AG08396 (cell line): ENCODE data around the gene SLC44A1.

Experiments used
- DNase-seq: peaks from one replicate; pipeline ENCODE4 v3.0.0; 2012; ENCODE audit warnings: low spot score, mixed read lengths

Gene SLC44A1

GRCh38 chr9:105273731-105274130 is 29.3 kb downstream of the SLC44A1 start:
- DNase-seq = no peak

- no peak for DNase-seq
These were observed 30.7 kb downstream of the SLC44A1 start for GRCh38 chr9:105275111-105275510.

DNA sequence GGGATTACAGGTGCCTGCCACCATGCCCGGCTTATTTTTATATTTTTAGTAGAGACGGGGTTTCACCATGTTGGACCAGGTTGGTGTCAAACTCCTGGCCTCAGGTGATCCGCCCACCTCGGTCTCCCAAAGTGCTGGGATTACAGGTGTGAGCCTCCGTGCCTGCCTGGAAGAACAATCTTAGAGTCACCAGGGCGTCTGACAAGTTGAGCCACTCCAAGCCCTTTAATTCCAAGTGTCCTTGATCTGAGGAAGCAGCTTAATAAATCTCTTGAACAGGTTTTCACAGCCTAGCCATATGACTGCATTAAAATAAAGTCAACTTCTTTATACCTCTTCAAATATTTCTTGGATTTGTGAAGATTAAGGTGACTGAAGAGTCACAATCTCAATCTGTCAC is 31.5 kb downstream of the SLC44A1 start:
- no peak for DNase-seq

GRCh38 chr9:105278751-105279150 is 34.3 kb downstream of the SLC44A1 start:
- DNase-seq = no peak

GRCh38 chr9:105280691-105281090 is 36.2 kb downstream of the SLC44A1 start:
- no peak for DNase-seq

- no peak for DNase-seq
These were observed 36.8 kb downstream of the SLC44A1 start for GRCh38 chr9:105281272-105281671.

DNA sequence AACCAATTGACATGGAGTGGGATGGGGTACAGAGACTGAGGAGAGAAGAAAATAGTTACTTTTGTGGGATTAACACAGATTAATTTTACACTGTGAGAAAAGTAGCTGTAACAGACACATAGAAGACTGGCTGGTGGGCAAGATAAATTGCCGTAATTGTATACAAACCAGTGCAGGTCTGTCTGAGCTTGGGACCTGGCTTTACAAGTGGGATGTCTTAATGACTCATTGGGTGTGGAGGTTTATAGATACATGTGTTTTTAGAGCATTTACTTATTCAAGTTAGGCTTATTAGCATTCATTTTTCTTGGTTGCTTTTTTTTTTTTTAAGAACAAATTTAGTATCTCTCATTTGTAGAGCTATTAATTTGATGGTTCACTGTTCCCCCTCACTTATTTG is 37.5 kb downstream of the SLC44A1 start:
- DNase-seq = no peak

- DNase-seq = no peak
These were observed 38.6 kb downstream of the SLC44A1 start for GRCh38 chr9:105282870-105283621.

- DNase-seq = no peak
These were observed 39.3 kb downstream of the SLC44A1 start for GRCh38 chr9:105283795-105284194.

- no peak for DNase-seq
These were observed 40.0 kb downstream of the SLC44A1 start for GRCh38 chr9:105284463-105284862.

DNA sequence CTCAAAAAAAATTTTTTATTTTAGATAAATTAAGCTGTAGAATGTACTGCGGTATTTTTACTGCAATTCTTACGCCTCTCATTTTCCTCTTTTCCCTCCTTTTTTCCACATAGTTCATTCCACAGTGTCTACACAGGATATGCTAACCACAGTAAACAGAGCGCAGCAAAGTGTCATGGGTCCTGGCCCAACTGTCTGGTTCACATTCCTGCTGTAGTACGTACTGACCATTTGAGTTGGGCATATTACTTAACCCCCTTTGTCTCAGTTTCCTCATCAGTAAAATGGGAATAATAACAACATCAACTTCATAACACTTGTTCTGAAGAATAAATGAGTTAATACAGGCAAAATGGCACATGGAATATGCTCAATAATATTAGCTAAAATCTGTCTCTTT is 41.6 kb downstream of the SLC44A1 start:
- no peak for DNase-seq

- no peak for DNase-seq
These were observed 44.9 kb downstream of the SLC44A1 start for GRCh38 chr9:105289305-105289704.

- DNase-seq = no peak
These were observed 46.0 kb downstream of the SLC44A1 start for GRCh38 chr9:105290418-105290817.

DNA sequence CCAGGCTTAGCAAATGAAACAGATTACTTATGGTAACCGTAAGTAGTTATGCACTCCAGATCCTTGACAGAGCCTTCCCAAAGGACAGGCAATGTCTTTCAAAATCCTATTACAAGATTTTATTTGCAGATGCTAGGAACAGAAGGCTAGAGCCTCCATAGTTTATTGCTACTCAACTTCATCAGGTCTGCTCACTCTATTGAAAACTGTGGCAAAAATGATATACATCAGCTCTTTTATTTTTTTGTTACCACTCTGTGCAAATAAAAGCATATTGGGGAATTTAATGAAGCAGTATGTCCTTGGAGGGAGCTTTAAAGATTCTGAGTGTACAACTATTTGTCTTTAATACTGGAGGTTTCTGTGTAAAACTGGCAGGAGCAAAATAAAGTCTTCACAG is 46.5 kb downstream of the SLC44A1 start:
- no peak for DNase-seq

GRCh38 chr9:105291422-105291859 is 47.0 kb downstream of the SLC44A1 start:
- no peak for DNase-seq

DNA sequence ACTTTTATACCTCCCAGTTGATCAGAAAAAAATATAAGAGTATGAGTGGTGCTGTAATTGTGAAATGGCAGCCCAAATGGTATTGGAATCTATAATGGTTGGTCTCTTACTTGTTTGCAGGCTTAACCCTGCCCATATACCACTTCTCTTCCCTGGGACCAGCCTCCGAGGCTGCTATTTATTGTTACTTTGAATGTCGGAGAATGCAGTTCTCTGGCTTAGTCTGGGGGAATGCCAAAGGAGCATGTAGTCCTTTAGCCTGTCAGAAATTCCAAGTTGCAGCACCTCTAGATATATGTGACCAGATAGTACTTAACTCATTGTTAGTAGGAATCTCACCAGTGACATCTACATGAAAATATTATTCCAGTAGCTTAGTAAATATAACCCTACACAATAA is 47.5 kb downstream of the SLC44A1 start:
- no peak for DNase-seq

- no peak for DNase-seq
These were observed 49.0 kb downstream of the SLC44A1 start for GRCh38 chr9:105293408-105293807.

- no peak for DNase-seq
These were observed 50.7 kb downstream of the SLC44A1 start for GRCh38 chr9:105295201-105295550.

DNA sequence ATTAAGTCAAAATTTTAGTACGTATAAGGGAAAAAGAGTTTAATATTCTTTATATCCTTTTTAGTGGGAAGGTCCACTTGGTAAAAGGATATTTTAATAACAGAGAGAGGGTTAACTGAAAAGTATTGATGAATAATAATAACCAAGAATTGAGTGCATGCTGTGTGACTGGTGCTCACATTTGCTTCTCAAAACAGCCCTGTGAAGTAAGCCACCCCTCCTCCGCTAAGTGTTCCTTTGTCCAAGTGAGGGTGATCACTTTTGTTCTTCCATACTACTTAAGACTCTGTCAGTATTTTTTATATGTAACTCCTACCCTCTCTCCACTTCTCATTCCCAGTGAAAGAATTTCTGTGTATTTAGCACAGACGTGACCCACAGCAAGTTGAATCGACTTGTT is 51.5 kb downstream of the SLC44A1 start:
- no peak for DNase-seq

GRCh38 chr9:105296445-105296844 is 52.0 kb downstream of the SLC44A1 start:
- DNase-seq = no peak

- DNase-seq = peak; percentile 63
These were observed 52.4 kb downstream of the SLC44A1 start for GRCh38 chr9:105296877-105297287.

- DNase-seq = no peak
These were observed 53.1 kb downstream of the SLC44A1 start for GRCh38 chr9:105297442-105298075.

DNA sequence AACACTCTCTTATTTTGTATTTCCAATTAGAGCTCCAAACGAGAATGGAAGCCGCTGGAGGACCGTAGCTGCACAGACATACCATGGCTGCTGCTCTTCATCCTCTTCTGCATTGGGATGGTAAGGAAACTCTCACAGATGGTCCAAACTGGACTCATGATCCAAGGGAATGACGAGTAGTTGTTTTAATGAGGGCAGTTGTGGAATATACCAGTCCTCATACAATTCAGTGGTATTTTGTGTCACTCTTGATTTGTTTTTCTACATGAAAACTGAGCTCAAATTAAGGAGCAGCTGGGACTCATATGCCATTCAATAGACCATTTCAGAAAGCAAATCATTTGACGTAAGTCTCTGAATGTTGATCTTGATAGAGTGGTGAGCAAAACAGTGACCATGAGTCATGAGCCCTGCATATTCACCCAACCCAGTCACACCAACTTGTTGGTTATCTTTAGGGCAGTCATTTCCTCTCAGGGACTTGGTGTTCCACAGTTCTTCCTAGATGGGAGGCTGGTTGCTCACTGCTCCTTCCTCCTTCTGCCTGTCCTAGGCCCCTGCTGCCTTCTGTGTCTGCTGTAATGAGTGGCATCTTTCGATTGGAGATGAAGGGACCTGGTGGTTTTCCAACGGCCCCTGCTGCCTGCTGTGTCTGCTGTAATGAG is 54.9 kb downstream of the SLC44A1 start:
- DNase-seq = peak; percentile 72
